Measurements from ENCODE around the gene DRICH1.

GRCh38 chr22:23565305-23565914 lies 66.7 kb downstream of the DRICH1 start:
- TF ChIP-seq EZH2 (IDR thresholded peaks at IDR 0.05; ENCODE audit: borderline replicate concordance, low read depth, low read length, poor library complexity, severe bottlenecking) (no peak), CTCF (conservative IDR thresholded peaks at IDR 0.05; ENCODE audit: low read depth, low read length) (no peak)

Data from A673 (cell line).